Activated B cell treated with CpG ODN at 0.5 μM for 24 hours (primary cell): ENCODE data around the gene MGARP. TPM values are rescaled to one million over a fixed set of nuclear protein-coding genes. Genes with fewer than 3 reads are reported as not detected.

Source experiments
- ATAC-seq: fragments of 200-7000 bp; cut with Tn5 transposase; one replicate; pipeline ENCODE4 v1.10.0; 2021; ENCODE audit warnings: low read depth, mild to moderate bottlenecking, moderate library complexity
- CTCF ChIA-PET: fragments of 350-600 bp; sonication (Branson Sonifier 250); formaldehyde crosslinking; loops from one replicate; lab custom pipeline; 2021; ENCODE audit warnings: antibody characterized with exemption; lab: Charles Lee
- POLR2A ChIA-PET: fragments of 350-600 bp; sonication (Branson Sonifier 250); formaldehyde crosslinking; loops from one replicate; lab custom pipeline; 2021; ENCODE audit warnings: antibody characterized with exemption; lab: Charles Lee
- DNase-seq: peaks from one replicate; pipeline ENCODE4 v3.0.0; 2022
- H3K27ac Mint-ChIP-seq: one replicate; pipeline ENCODE4 v1.8.0; 2020; ENCODE audit warnings: mixed read lengths
- H3K27me3 Mint-ChIP-seq: one replicate; pipeline ENCODE4 v1.8.0; 2021; ENCODE audit warnings: mixed read lengths
- H3K36me3 Mint-ChIP-seq: one replicate; pipeline ENCODE4 v1.8.0; 2021; ENCODE audit warnings: low read depth, mixed read lengths
- H3K4me1 Mint-ChIP-seq: one replicate; pipeline ENCODE4 v1.8.0; 2021; ENCODE audit warnings: mixed read lengths
- H3K4me3 Mint-ChIP-seq: one replicate; pipeline ENCODE4 v1.8.0; 2020; ENCODE audit warnings: mild to moderate bottlenecking, mixed read lengths
- H3K9me3 Mint-ChIP-seq: one replicate; pipeline ENCODE4 v1.8.0; 2020; ENCODE audit warnings: mixed read lengths
- intact Hi-C: fragments of 100-400 bp; cut with micrococcal nuclease; formaldehyde crosslinking; loops from one replicate; pipeline ENCODE4 v1.15.1; 2024
- total RNA-seq: library from RNA; stranded (reverse); gene quantifications from 2 replicates; pipeline ENCODE4 v1.2.3, GENCODE V29; 2022
- TF ChIP-seq, protein P1 (sequence below): fragments of 200-600 bp; IDR thresholded peaks from one replicate; pipeline ENCODE4 v1.8.0; 2022; ENCODE audit warnings: antibody characterized with exemption, mild to moderate bottlenecking

Gene MGARP
- total RNA-seq, 1 donor from 2014 or later: not detected

DNA sequence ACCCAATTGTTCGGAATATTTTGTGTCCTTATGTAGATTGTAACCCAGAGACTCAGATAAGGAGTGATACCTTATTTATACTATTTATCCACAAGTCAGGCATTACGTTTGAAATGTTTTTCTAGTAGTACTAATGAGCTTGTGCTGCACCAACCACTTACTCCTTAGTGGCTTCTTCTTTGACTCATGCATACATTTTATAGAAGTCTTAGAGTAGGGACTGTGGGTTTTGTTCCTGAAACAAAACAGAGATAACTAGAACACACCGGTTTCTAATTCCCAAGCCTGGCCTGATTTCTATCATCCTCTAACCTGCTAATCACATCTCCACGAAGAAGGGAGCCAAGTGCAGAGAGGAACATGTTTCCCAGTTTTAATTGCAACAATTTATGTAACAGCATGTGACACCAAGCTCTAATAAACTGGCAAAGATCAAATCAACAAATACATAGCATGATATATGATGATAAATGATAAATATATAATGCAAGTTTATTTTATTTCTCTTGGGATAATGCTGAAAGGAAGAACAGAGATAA is 32.3 kb downstream of the MGARP start:
- CTCF ChIA-PET: no interaction called here

DNA sequence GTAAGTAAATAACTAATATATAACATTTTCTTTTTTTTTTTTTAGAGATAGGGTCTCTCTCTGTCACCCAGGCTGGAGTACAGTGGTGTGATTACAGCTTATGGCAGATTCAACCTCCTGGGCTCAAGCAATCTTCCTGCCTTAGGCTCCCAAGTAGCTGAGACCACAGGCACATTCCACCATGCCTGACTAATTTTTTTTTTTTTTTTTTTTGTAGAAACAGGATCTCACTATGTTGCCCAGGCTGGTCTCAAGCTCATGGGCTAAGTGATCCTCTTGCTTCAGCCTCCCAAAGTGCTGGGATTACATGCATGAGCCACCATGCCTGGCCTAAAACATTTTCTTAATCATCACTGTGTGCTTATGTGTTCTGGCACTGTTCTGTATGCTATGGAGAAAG is 32.8 kb downstream of the MGARP start:
- CTCF ChIA-PET: interaction anchor here (1.7 kb wide), 1 partner anchor 49 kb away, joined by 5 read pairs; no protein-coding TSS in a partner anchor
- no peak for ATAC-seq

More for the DNA sequence above, 32.3 kb downstream of the MGARP start:
- H3K9me3 Mint-ChIP-seq: no peaks in the 10 kb centered on the region
- TF ChIP-seq, protein P1, sequence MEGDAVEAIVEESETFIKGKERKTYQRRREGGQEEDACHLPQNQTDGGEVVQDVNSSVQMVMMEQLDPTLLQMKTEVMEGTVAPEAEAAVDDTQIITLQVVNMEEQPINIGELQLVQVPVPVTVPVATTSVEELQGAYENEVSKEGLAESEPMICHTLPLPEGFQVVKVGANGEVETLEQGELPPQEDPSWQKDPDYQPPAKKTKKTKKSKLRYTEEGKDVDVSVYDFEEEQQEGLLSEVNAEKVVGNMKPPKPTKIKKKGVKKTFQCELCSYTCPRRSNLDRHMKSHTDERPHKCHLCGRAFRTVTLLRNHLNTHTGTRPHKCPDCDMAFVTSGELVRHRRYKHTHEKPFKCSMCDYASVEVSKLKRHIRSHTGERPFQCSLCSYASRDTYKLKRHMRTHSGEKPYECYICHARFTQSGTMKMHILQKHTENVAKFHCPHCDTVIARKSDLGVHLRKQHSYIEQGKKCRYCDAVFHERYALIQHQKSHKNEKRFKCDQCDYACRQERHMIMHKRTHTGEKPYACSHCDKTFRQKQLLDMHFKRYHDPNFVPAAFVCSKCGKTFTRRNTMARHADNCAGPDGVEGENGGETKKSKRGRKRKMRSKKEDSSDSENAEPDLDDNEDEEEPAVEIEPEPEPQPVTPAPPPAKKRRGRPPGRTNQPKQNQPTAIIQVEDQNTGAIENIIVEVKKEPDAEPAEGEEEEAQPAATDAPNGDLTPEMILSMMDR: no peak
- H3K27me3 Mint-ChIP-seq: no peaks in the 10 kb centered on the region
- POLR2A ChIA-PET: no interaction called here
- H3K4me3 Mint-ChIP-seq: no peak overlapping the region
- H3K4me1 Mint-ChIP-seq: peaks cover 3% of the 10 kb centered on the region
- no peaks in the 10 kb centered on the region for H3K36me3 Mint-ChIP-seq
- H3K27ac Mint-ChIP-seq: no peak overlapping the region
- no peak for DNase-seq
- no peak for ATAC-seq
- intact Hi-C loops: no loop called here

DNA sequence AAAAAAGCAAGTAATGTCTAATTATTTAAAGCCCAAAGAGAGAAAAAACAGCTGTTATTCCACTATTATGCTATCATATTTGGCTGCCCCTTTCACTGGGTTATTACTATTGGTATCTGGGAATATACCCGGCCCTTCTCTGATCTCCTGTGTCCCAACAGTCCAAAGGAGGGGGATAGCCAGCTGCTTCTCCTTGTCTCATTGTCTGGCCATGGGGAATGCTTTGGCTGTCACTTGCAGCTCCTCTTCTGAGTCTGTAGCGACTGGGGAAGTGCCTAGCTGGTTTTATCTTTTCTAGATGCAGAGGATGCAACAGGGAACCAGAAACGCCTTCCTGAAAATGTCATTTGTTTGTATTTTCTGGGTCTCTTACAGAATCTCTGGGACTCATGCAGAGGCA is 33.9 kb downstream of the MGARP start:
- DNase-seq (no peak), ATAC-seq (no peak)
- intact Hi-C loops: no loop called here
- ChIA-PET CTCF (interaction anchor here (1.7 kb wide), 1 partner anchor 50 kb away, joined by 5 read pairs; no protein-coding TSS in a partner anchor), POLR2A (no interaction called here)
- H3K36me3 Mint-ChIP-seq: no peaks in the 10 kb centered on the region
- H3K4me3 Mint-ChIP-seq: no peak overlapping the region
- no peaks in the 10 kb centered on the region for H3K4me1 Mint-ChIP-seq
- peaks cover 2% of the 10 kb centered on the region for H3K27me3 Mint-ChIP-seq
- TF ChIP-seq, protein P1: no peak
- H3K27ac Mint-ChIP-seq: no peak overlapping the region
- H3K9me3 Mint-ChIP-seq: no peaks in the 10 kb centered on the region

More for the DNA sequence above, 32.8 kb downstream of the MGARP start:
- H3K4me1 Mint-ChIP-seq: no peaks in the 10 kb centered on the region
- no peak for DNase-seq
- H3K4me3 Mint-ChIP-seq: no peak overlapping the region
- no peaks in the 10 kb centered on the region for H3K9me3 Mint-ChIP-seq
- intact Hi-C loops: no loop called here
- no peaks in the 10 kb centered on the region for H3K36me3 Mint-ChIP-seq
- no peaks in the 10 kb centered on the region for H3K27me3 Mint-ChIP-seq
- TF ChIP-seq, protein P1: no peak
- no peak overlapping the region for H3K27ac Mint-ChIP-seq
- POLR2A ChIA-PET: no interaction called here

DNA sequence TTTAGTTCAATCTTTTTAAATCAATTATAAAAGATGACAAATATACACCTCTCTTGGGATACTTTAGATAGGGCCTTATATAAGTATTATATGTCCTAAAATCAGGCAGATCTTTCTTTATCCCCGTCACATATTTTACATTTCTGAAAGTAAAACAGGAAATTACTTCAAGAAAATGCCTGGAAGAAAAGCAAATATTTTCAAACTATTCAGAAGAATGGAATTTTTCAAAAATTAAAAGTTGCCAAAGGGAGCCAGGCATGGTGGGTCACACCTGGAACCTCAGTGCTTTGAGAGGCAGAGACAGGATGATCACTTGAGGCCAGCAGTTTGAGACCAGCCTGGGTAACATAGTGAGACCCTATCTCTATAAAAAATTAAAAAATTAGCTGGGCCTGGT is 34.4 kb downstream of the MGARP start:
- CTCF ChIA-PET: interaction anchor here (1.7 kb wide), 1 partner anchor 50 kb away, joined by 5 read pairs; no protein-coding TSS in a partner anchor
- Mint-ChIP-seq H3K4me1 (no peaks in the 10 kb centered on the region), H3K36me3 (no peaks in the 10 kb centered on the region), H3K4me3 (no peak overlapping the region), H3K27ac (no peak overlapping the region), H3K9me3 (no peaks in the 10 kb centered on the region), H3K27me3 (peaks cover 2% of the 10 kb centered on the region)
- ATAC-seq (no peak), DNase-seq (no peak)
- TF ChIP-seq, protein P1: no peak
- intact Hi-C loops: no loop called here
- POLR2A ChIA-PET: no interaction called here

DNA sequence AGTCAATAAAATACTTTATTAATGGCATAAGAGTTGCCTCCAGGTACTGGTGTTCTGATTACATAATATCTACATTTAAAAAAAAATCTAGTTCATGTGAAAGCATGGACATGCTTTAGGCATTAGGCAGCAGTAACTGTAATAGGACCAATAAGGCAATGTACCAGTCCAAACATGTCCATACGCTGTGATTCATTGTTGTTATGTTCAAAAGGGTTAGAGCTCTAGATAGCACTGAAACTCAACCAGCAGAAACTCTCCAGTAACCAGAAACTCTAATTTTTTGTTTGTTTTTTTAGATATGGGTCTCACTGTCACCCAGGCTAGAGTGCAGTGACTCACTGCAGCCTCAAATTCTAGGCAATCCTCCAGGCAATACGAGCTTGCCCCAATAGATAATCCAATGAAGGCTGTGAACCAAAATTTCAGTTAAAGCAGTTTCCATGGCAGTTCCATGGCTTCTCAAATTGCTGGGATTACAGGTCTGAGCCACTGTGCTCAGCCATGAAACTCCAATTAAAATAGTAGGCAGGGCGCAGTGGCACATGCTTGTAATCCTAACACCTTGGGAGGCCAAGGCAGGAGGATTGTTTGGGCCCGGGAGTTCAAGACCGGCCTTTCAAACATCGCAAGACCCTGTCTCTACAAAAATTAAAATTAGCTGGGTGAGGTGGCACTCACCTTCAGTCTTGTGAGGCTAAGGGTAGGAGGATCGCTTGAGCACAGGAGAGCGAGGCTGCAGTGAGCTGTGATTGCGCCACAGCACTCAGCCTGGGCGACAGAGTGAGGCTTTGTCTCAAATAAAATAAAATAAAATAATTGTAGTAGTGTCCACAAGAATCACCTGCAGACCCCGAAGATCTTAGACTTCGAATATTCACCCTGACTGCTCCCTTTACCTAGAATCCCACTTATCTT is 36.3 kb downstream of the MGARP start:
- H3K4me1 Mint-ChIP-seq: peaks cover 9% of the 10 kb centered on the region
- no peaks in the 10 kb centered on the region for H3K9me3 Mint-ChIP-seq
- TF ChIP-seq, protein P1: no peak
- no peaks in the 10 kb centered on the region for H3K36me3 Mint-ChIP-seq
- no peak overlapping the region for H3K4me3 Mint-ChIP-seq
- H3K27me3 Mint-ChIP-seq: peaks cover 2% of the 10 kb centered on the region
- intact Hi-C loops: no loop called here
- ATAC-seq (no peak), DNase-seq (no peak)
- POLR2A ChIA-PET: interaction anchor here (0.6 kb wide), 1 partner anchor 46 kb away, joined by 3 read pairs; no protein-coding TSS in a partner anchor
- no peak overlapping the region for H3K27ac Mint-ChIP-seq
- CTCF ChIA-PET: no interaction called here
